Measurements from ENCODE around the gene DOCK8. TPM values are rescaled to one million over a fixed set of nuclear protein-coding genes. Genes with fewer than 3 reads are reported as not detected.
A peak's percentile ranks its signal among the peaks of the same experiment; 100 is the strongest.

Gene DOCK8
- total RNA-seq, 2 experiments from 2014 or later: 59.0 to 145 TPM

GRCh38 chr9:469672-470551 lies 255.2 kb downstream of the DOCK8 start:
- H3K9me3 ChIP-seq (ENCODE audit: low read length): no peaks in the 10 kb centered on the region
- intact Hi-C loops (cut with micrococcal nuclease; ENCODE audit: unreplicated experiment): loop anchor here (1.0 to 5.0 kb wide), 2 partner anchors 34 to 292 kb away; partner anchors contain the start of gene KANK1
- DNase-seq (ENCODE audit: low spot score): peak; percentile 91
- H3K27ac ChIP-seq (ENCODE audit: low read depth, low read length, poor library complexity, severe bottlenecking): peak overlapping the region; percentile 91
- peaks cover 21% of the 10 kb centered on the region for H3K36me3 ChIP-seq (ENCODE audit: insufficient read depth, low read length)
- H4K20me1 ChIP-seq (ENCODE audit: insufficient read depth, low read length): no peaks in the 10 kb centered on the region
- ChIA-PET POLR2A (interaction anchor here (0.6 to 1.8 kb wide), 7 partner anchors 12 to 102 kb away, joined by 3 to 9 read pairs (median 6); partner anchors contain the start of gene KANK1), CTCF (ENCODE audit: unreplicated experiment) (no interaction called here)
- H2AFZ ChIP-seq (ENCODE audit: low read length): peak overlapping the region; percentile 83
- no peak for TF ChIP-seq CTCF (conservative IDR thresholded peaks at IDR 0.05; ENCODE audit: low read length)
- no peak for TF ChIP-seq EZH2phosphoT487 (IDR thresholded peaks at IDR 0.05; ENCODE audit: borderline replicate concordance, low read depth, low read length)
- peak overlapping the region; percentile 97 for H3K4me2 ChIP-seq (ENCODE audit: low read length)
- H3K9me2 ChIP-seq (ENCODE audit: insufficient read depth, low read length): no peaks in the 10 kb centered on the region
- H3K79me2 ChIP-seq (ENCODE audit: insufficient read depth, low read depth, low read length): peaks cover 4% of the 10 kb centered on the region; the same call in 1 of the 2 replicates
- H3K4me1 ChIP-seq (ENCODE audit: insufficient read depth, low read length, poor library complexity, severe bottlenecking): peaks cover 28% of the 10 kb centered on the region
- peak overlapping the region; percentile 71 for H3K4me3 ChIP-seq (ENCODE audit: low read depth, low read length, poor library complexity, severe bottlenecking)
- no TSS peak for BruUV-seq (replicated peaks)

- no peak for TF ChIP-seq EZH2phosphoT487 (IDR thresholded peaks at IDR 0.05; ENCODE audit: borderline replicate concordance, low read depth, low read length)
- no peak for TF ChIP-seq CTCF (conservative IDR thresholded peaks at IDR 0.05; ENCODE audit: low read length)
Measured at GRCh38 chr9:470552-471194, 256.0 kb downstream of the DOCK8 start.

More at GRCh38 chr9:470552-471194, 256.0 kb downstream of the DOCK8 start:
- DNase-seq (ENCODE audit: low spot score): peak; percentile 11
- H3K36me3 ChIP-seq (ENCODE audit: insufficient read depth, low read length): peaks cover 14% of the 10 kb centered on the region
- H3K4me3 ChIP-seq (ENCODE audit: low read depth, low read length, poor library complexity, severe bottlenecking): peak overlapping the region; percentile 71
- BruUV-seq (replicated peaks): TSS peak; percentile 51
- peak overlapping the region; percentile 97 for H3K4me2 ChIP-seq (ENCODE audit: low read length)
- no peaks in the 10 kb centered on the region for H4K20me1 ChIP-seq (ENCODE audit: insufficient read depth, low read length)
- intact Hi-C loops (cut with micrococcal nuclease; ENCODE audit: unreplicated experiment): loop anchor here (1.0 to 5.0 kb wide), 2 partner anchors 34 to 292 kb away; partner anchors contain the start of gene KANK1
- peaks cover 28% of the 10 kb centered on the region for H3K4me1 ChIP-seq (ENCODE audit: insufficient read depth, low read length, poor library complexity, severe bottlenecking)
- no peaks in the 10 kb centered on the region for H3K9me3 ChIP-seq (ENCODE audit: low read length)
- H3K79me2 ChIP-seq (ENCODE audit: insufficient read depth, low read depth, low read length): peaks cover 4% of the 10 kb centered on the region; the same call in 1 of the 2 replicates
- peak overlapping the region; percentile 91 for H3K27ac ChIP-seq (ENCODE audit: low read depth, low read length, poor library complexity, severe bottlenecking)
- H2AFZ ChIP-seq (ENCODE audit: low read length): peak overlapping the region; percentile 82
- ChIA-PET CTCF (ENCODE audit: unreplicated experiment) (no interaction called here), POLR2A (interaction anchor here (0.6 to 1.8 kb wide), 9 partner anchors 11 to 101 kb away, joined by 3 to 9 read pairs (median 4); partner anchors contain the start of gene KANK1)
- H3K9me2 ChIP-seq (ENCODE audit: insufficient read depth, low read length): no peaks in the 10 kb centered on the region
